HPDE6-E6E7 (cell line): ENCODE data around the gene WDFY4.

Experiments
- DNase-seq: peaks from one replicate; pipeline ENCODE4 v3.0.0; 2011; ENCODE audit warnings: missing footprints; ENCODE audit errors: extremely low spot score

Gene WDFY4

GRCh38 chr10:48691812-48692528 is 7.3 kb downstream of the WDFY4 start:
- no peak for DNase-seq

GRCh38 chr10:48692748-48693147 is 8.1 kb downstream of the WDFY4 start:
- no peak for DNase-seq

- DNase-seq, result no peak
Observed at GRCh38 chr10:48693206-48693605, 8.5 kb downstream of the WDFY4 start.

DNA sequence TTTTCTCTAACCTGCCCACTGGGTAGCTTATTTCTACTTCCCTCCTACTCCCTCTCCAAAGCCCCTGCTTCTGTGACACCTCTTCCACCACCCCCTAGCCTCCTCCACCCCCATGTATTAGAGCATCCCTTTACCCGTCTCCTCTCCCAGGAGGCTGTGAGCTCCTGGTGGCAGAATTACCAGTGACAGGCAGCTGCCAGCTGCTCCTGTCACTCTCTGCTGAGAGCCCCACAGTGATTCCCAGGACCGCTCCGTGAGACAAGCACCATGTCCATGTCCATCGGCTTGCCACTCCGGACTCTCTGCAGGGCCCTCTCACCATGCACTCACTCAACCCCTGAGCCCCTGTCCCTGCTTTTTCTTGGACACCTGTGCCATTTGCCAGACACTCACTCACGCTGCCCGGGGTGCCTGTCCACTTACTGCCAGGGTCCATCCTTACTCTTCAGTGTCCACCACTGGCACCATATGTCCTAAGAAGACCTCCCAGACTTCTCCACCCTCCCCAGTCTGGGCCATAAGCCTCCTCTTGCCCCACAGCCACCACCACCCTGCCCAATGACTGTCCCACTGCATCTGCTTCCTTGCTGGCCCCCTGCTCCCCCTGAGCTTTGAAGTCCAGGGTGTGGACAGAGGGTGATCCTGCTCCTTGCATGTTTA is 9.8 kb downstream of the WDFY4 start:
- no peak for DNase-seq

- no peak for DNase-seq
Observed at GRCh38 chr10:48695636-48696534, 11.2 kb downstream of the WDFY4 start.

- DNase-seq, result no peak
Observed at GRCh38 chr10:48696535-48696873, 11.8 kb downstream of the WDFY4 start.

- DNase-seq, result no peak
Observed at GRCh38 chr10:48697091-48697490, 12.4 kb downstream of the WDFY4 start.

DNA sequence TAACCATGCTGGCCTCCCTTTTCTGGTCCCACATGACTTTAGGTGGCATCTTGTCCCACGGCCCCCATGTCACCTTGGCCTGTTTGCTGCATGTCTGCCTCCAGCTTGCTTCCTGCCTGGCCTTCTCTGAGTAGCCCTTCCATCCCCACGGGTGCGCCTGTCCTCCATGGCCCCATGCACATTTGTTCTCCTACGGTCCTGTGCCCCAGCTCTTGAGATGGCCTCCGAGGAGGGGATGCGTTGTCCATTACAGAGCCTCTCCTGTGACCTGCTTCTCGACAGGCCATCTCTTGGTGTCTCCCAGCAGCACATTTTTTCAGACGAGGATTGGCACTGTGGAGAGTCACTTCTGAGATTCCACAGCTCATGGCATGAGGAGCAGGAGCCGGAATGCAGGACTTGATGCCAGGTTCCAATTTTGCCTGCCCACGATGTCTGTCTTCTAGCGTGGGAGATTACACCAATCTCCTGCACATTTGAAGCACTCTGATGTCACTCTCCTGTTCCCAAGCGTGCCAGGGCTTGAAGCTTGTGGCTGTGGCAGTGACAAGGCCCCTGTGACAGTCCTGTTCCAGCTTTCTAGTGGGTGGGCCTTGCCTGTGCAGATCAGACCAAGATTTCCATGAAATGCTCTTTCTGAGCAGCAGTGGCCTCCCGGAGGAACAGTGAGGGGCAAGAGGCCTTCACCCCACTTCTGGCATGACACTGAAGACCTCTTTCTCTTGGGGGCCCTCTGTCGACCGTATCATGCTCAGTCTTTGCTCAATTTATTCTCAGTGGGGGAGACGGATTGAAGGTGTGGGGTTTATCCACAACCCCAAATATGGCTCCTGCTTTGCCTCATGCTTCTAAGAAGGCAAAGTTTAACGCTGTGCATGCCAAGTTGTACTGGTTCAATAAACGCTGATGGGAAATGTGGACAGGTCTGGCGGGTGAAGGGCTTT is 13.4 kb downstream of the WDFY4 start:
- DNase-seq, result no peak

DNA sequence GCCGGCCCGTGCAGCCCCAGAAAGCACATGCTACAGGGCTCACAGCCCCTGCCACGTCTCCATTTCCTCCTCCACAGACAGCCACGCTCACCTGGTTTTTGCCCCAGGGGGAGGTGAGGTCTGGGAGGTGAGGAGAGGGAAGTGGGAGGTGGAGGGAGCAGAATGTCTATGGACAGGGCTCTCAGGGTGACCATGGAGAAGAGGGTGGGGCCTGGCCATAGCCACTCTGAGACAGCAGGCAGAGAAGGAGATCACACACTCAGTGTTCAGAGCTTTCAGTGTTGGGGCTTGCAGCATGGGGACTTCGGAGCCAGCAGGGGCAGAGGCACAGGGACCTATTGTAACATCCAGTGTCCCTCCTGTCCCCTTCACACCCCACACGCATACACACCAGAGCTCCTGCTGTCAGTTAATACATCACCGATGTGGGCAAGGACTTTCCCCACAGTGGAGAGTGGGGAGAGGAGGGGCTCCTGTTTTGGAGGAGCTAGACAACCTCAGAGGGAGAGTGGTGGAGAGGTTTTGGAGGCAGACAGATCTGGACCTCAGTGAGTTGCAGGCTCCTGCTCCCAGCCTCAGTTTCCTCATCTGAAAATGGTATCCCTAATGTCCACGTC is 14.4 kb downstream of the WDFY4 start:
- DNase-seq, result no peak

DNA sequence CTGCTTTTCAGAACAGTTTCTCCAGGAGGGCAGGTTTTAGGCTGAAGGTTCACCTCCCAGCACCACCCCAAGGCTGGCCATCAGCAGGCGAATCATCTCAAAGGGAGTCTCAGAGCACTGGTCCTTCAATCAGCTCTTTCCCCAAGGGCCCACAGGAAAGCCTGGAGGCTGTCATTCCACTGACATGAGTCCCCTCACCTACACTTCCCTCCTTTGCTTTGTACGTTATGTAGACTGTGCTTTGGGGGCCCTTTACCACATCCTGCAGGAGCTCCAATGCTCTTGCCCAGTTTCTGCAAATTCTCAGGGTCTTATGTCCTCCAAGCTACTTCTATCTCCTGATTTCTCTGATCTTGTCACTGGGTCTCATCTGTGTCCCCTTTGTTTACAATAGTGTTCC is 15.4 kb downstream of the WDFY4 start:
- DNase-seq, result no peak

DNA sequence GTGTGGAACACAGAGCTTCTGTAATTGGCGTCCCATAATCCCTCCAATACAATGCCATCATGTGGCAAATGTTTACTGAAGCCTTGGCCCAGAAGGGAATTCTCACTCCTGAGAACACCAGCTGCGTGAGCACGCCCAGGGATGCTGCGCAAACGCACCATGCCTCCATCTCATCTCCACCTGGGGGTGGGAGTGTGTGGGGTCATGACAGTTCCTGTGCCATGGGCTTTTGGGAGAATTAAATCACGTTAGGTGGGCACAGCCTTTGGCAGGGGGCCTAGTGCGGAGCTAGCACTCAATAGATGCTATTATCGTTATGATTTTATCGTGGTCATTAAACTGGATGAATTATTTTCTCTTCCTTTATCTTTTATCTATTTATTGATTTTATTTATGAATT is 15.8 kb downstream of the WDFY4 start:
- DNase-seq, result no peak

GRCh38 chr10:48701139-48701901 is 16.6 kb downstream of the WDFY4 start:
- no peak for DNase-seq

GRCh38 chr10:48701941-48702340 is 17.3 kb downstream of the WDFY4 start:
- no peak for DNase-seq

DNA sequence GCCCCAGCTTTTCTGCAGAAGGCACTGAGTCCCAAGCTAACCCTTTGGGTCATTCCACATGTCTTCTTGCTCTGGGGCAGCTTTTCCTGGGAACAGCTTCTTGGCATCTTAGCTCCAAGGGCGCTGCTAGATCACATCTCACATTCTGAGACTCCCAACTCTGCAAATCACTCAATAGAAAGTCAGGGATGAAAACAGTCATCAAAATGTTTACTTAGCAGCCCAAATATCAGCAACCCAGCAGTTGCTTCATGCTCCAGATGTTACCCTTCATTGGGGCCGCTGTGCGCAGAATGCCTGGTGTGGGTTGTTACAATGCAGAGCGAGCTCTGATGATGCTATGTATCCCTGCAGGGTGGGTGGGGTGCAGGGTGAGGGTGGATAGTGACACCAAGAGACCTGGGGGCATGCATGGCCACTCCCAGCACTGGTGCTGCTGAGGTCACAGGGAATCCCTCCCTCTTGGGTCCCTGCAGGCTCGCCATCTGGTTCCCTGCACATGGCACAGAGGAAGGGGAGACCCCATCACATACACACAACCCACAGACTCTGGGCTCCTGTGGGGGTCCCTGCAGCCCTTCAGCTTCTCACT is 19.0 kb downstream of the WDFY4 start:
- DNase-seq, result no peak

DNA sequence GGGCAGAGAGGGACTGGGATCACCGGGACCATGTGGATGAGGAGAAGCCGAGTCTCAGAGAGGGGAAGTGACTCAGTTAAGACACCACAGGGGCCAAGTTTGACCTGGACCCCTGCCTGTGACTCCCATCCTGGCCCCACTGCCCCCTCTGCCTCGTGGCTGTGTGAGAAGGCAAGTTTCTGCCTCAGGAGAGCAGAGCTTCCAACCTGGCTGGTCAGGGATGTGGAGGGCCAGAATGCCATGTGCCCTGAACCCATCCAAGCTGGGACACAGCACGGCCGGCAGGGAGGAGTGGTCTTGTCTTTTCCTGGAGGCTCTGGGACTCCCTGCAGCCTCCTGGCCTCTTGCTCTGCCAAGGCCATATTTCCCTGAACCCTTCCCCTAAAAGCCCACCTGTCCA is 19.5 kb downstream of the WDFY4 start:
- DNase-seq, result no peak

DNA sequence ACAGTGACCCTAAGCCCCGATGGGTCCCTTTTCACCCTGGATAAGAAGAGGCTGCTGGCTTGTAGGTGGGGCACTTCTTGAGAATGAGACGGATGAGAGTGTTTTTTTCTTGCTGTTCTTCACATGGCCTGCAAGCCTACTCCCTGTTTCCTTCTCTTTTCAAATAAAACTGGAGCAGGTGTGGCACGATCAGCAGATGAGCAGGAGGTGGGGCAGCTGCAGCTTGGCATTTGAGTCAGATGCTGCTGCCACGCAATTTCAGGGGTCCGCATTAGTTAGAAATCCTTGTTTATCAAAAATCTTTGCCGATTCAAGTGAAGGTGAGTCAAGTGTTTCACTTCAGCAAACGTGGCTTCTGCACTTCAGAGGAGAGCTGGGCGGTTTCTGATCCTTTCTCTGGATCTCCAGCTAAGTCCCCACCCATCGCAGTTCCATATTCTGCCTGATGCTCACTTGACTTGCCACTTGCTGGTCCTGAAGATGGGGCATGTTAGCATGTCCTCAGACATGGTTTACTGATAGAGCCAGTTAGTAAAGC is 20.8 kb downstream of the WDFY4 start:
- DNase-seq, result no peak

DNA sequence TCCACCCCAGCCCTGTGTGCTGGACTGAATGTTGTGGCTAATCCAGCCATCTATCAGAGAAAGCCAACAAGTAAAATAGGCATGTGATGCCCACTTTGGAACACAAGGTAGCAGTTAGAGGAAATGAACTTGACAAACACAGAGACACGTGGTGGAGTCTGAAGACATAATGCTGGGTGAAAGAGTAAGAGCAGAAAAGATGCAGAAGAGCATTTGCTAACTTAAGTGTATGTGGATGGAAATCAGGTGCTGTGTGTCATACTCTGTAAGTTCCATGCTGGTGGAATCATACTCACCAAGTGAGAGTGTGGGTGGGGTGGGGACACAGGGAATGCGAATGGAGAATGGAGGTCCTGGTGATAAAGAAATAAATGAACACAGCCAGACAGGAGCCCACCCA is 22.8 kb downstream of the WDFY4 start:
- no peak for DNase-seq

DNA sequence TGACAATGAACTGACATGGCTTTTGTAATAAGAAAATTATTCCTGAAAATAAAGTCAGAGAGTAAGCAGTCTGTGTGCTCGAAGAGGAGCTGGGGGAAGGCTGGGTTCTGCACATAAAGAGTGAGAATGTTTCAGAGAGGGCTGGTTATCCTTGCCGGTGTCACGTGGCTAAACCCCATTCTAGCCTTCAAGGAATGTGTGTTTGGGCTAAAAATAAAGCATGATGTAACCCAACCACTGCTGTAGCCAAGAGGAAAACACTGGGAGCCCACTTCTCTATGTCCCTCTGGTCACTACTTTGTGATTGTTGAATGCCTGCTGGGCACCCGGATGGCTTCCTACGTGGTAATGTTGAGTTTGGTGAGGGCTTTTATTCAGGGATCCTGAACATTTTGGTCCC is 23.5 kb downstream of the WDFY4 start:
- no peak for DNase-seq

- DNase-seq, result no peak
Observed at GRCh38 chr10:48710647-48711275, 26.1 kb downstream of the WDFY4 start.
